Measurements from ENCODE around the gene PDE3A. TPM values are rescaled to one million over a fixed set of nuclear protein-coding genes. Genes with fewer than 3 reads are reported as not detected.

PDE3A gene
- total and polyA plus RNA-seq, 2 of the 4 experiments (the other 2 are of a cell fraction): 0.09 to 0.18 TPM

GRCh38 chr12:20345866-20346265 is 22.5 kb upstream of the PDE3A start:
- dilution Hi-C loops (cut with HindIII; ENCODE audit: low sequenced_read_pairs, unreplicated experiment): no loop called here
- BruUV-seq (replicated peaks): no TSS peak
- Histone ChIP-seq H2BK120ac (ENCODE audit: low read depth, low read length) (no peak overlapping the region), H2AK9ac (replicated peaks; ENCODE audit: low read depth, low read length, poor library complexity) (no peak overlapping the region), H3K23ac (ENCODE audit: low read depth, low read length) (no peak overlapping the region), H3K14ac (replicated peaks; ENCODE audit: low read depth, low read length) (no peak overlapping the region), H3K79me1 (ENCODE audit: low read depth in 1 of 2, low read length in 2 of 2) (no peaks in the 10 kb centered on the region), H3K4ac (ENCODE audit: low read depth, low read length) (no peak overlapping the region), H3K27me3 (ENCODE audit: control insufficient read depth, insufficient read depth, low read length) (no peaks in the 10 kb centered on the region), H4K91ac (ENCODE audit: insufficient read depth, low read depth, low read length) (no peak overlapping the region), H3K9me1 (ENCODE audit: insufficient read depth, low read length) (no peaks in the 10 kb centered on the region), H3K9me3 (ENCODE audit: control insufficient read depth, insufficient read depth, low read length) (no peaks in the 10 kb centered on the region), H3K27ac (ENCODE audit: insufficient read depth, low read length) (no peak overlapping the region), H2AK5ac (ENCODE audit: low read depth, low read length) (no peak overlapping the region), H3K4me3 (ENCODE audit: insufficient read depth, low read depth, low read length) (no peak overlapping the region), H3K18ac (ENCODE audit: low read depth, low read length) (no peak overlapping the region), H4K20me1 (ENCODE audit: insufficient read depth, low read length) (no peaks in the 10 kb centered on the region), H2AFZ (replicated peaks; ENCODE audit: low read length, poor library complexity) (no peak overlapping the region), H3K9ac (ENCODE audit: low read depth, low read length) (no peak overlapping the region), H3K56ac (ENCODE audit: extremely low read depth, insufficient read depth, low read length) (no peak overlapping the region), H2BK5ac (ENCODE audit: low read depth, low read length, poor library complexity, severe bottlenecking) (no peak overlapping the region), H2BK20ac (ENCODE audit: low read depth, low read length) (no peak overlapping the region), H3K4me2 (ENCODE audit: low read depth, low read length) (no peak overlapping the region), H4K5ac (ENCODE audit: low read depth, low read length) (no peak overlapping the region), H4K8ac (ENCODE audit: low read depth in 2 of 2, low read length in 2 of 2) (no peak overlapping the region), H3K36me3 (ENCODE audit: control insufficient read depth, insufficient read depth, low read length) (no peaks in the 10 kb centered on the region), H2BK15ac (ENCODE audit: low read depth, low read length) (no peak overlapping the region), H3K4me1 (ENCODE audit: control insufficient read depth, insufficient read depth, low read length) (0 out of 2 replicates have a peak, but pooled peaks cover 2% of the 10 kb centered on the region)
- POLR2A ChIA-PET (ENCODE audit: unreplicated experiment): no interaction called here
- no CpG with 5 or more reads among the region's 3 CpGs for WGBS, 2 experiments (ENCODE audit: extremely low coverage in 2 of 2, insufficient read length in 1 of 2)
- intact Hi-C loops (cut with micrococcal nuclease): no loop called here
- no peak for DNase-seq
- TF ChIP-seq CHD1 (IDR thresholded peaks at IDR 0.05; ENCODE audit: low read depth, low read length) (no peak), RCOR1 (IDR thresholded peaks at IDR 0.05; ENCODE audit: insufficient replicate concordance, low read length) (no peak), MXI1 (IDR thresholded peaks at IDR 0.05; ENCODE audit: borderline replicate concordance, low read depth, low read length) (no peak), CTCF (conservative IDR thresholded peaks at IDR 0.05; ENCODE audit: low read depth, low read length) (no peak), RFX5 (IDR thresholded peaks at IDR 0.05; ENCODE audit: low read depth, low read length) (no peak), FOS (IDR thresholded peaks at IDR 0.05; ENCODE audit: low read depth, low read length) (no peak), USF2 (IDR thresholded peaks at IDR 0.05; ENCODE audit: low read depth, low read length) (no peak), MAFK (IDR thresholded peaks at IDR 0.05; ENCODE audit: low read depth, low read length) (no peak), RAD21 (IDR thresholded peaks at IDR 0.05; ENCODE audit: low read length) (no peak), SMC3 (IDR thresholded peaks at IDR 0.05; ENCODE audit: low read depth, low read length) (no peak), MAZ (IDR thresholded peaks at IDR 0.05; ENCODE audit: borderline replicate concordance, low read depth, low read length) (no peak), NFE2L2 (IDR thresholded peaks at IDR 0.05; ENCODE audit: low read depth, low read length) (no peak), ELK1 (IDR thresholded peaks at IDR 0.05; ENCODE audit: borderline replicate concordance, low read depth, low read length) (no peak), POLR2A (IDR thresholded peaks at IDR 0.05; ENCODE audit: low read depth, low read length) (no peak)
- ATAC-seq (ENCODE audit: low read depth): no peak
- CTCF ChIA-PET: no interaction called here
- in situ Hi-C loops (cut with MboI; ENCODE audit: low sequenced_read_pairs): no loop called here

All from IMR-90 (cell line).